Neuronal stem cell (in vitro differentiated cells): Measurements from ENCODE around the gene SLCO2A1.

Source experiments
- DNase-seq: peaks from one replicate; pipeline ENCODE4 v3.0.0-alpha.2; 2013; ENCODE audit warnings: low spot score
- H2AFZ ChIP-seq: one replicate; pipeline ENCODE4 v1.6.1; 2013; ENCODE audit warnings: mild to moderate bottlenecking, low read length, inconsistent platforms
- H2AK5ac ChIP-seq: 2 replicates; pipeline ENCODE4 v1.6.1; 2013; ENCODE audit warnings: low read depth, mild to moderate bottlenecking, inconsistent platforms, low read length, moderate library complexity, mixed read lengths
- H2BK120ac ChIP-seq: 2 replicates; pipeline ENCODE4 v1.6.1; 2013; ENCODE audit warnings: low read depth, mild to moderate bottlenecking, inconsistent platforms, low read length, moderate library complexity, mixed read lengths
- H2BK12ac ChIP-seq: one replicate; pipeline ENCODE4 v1.6.1; 2013; ENCODE audit warnings: low read length, inconsistent platforms
- H2BK15ac ChIP-seq: 2 replicates; pipeline ENCODE4 v1.6.1; 2013; ENCODE audit warnings: mild to moderate bottlenecking, low read length, inconsistent platforms, mixed read lengths
- H2BK5ac ChIP-seq: one replicate; pipeline ENCODE4 v1.6.1; 2013; ENCODE audit warnings: inconsistent platforms, mild to moderate bottlenecking, low read length, moderate library complexity
- H3K14ac ChIP-seq: one replicate; pipeline ENCODE4 v1.6.1; 2013; ENCODE audit warnings: low read length, inconsistent platforms
- H3K18ac ChIP-seq: 2 replicates; pipeline ENCODE4 v1.6.1; 2013; ENCODE audit warnings: low read length, inconsistent platforms
- H3K23ac ChIP-seq: 2 replicates; pipeline ENCODE4 v1.6.1; 2013; ENCODE audit warnings: low read depth, mild to moderate bottlenecking, mixed read lengths, low read length, inconsistent platforms; ENCODE audit not compliant: poor library complexity
- H3K27ac ChIP-seq: replicated peaks from 3 replicates; pipeline ENCODE4 v1.5.1; 2013; ENCODE audit warnings: low read length, inconsistent platforms
- H3K27me3 ChIP-seq, 3 experiments: 2 replicates each; pipeline ENCODE4 v1.6.1; 2013; ENCODE audit warnings: low read length in 3 of 3, mild to moderate bottlenecking in 2 of 3, inconsistent platforms in 1 of 3, low read depth in 1 of 3, mixed read lengths in 1 of 3, moderate library complexity in 1 of 3; ENCODE audit not compliant: control insufficient read depth in 3 of 3, insufficient read depth in 3 of 3
- H3K36me3 ChIP-seq, 2 donors: replicated peaks in 1 of 2; 2 replicates each; pipeline ENCODE4 v1.6.1; 2013; ENCODE audit warnings: low read length in 2 of 2; ENCODE audit not compliant: control insufficient read depth in 2 of 2, insufficient read depth in 2 of 2
- H3K4ac ChIP-seq: 2 replicates; pipeline ENCODE4 v1.6.1; 2013; ENCODE audit warnings: inconsistent platforms, mild to moderate bottlenecking, low read length, moderate library complexity
- H3K4me1 ChIP-seq, 2 donors: 1 replicate in 1 of 2; 2 replicates in 1 of 2; pipeline ENCODE4 v1.6.1; 2013; ENCODE audit warnings: low read length in 2 of 2, low read depth in 1 of 2; ENCODE audit not compliant: control insufficient read depth in 2 of 2, insufficient read depth in 1 of 2
- H3K4me2 ChIP-seq: one replicate; pipeline ENCODE4 v1.6.1; 2013; ENCODE audit warnings: mild to moderate bottlenecking, low read length, inconsistent platforms; ENCODE audit not compliant: insufficient read depth, poor library complexity, severe bottlenecking
- H3K4me3 ChIP-seq, 2 donors: 2 replicates each; pipeline ENCODE4 v1.5.1; 2013; ENCODE audit warnings: low read length in 2 of 2, mild to moderate bottlenecking in 2 of 2, inconsistent platforms in 1 of 2, moderate library complexity in 1 of 2
- H3K79me1 ChIP-seq: one replicate; pipeline ENCODE4 v1.6.1; 2013; ENCODE audit warnings: low read depth, mild to moderate bottlenecking, inconsistent platforms, low read length, moderate library complexity
- H3K9ac ChIP-seq: one replicate; pipeline ENCODE4 v1.6.1; 2013; ENCODE audit warnings: mild to moderate bottlenecking, low read depth, low read length, inconsistent platforms; ENCODE audit not compliant: poor library complexity
- H3K9me3 ChIP-seq, 2 donors: replicated peaks in 1 of 2; 2 replicates each; pipeline versions ENCODE3 to v1.6.1; 2013; ENCODE audit warnings: low read length in 2 of 2, mild to moderate bottlenecking in 2 of 2, inconsistent platforms in 1 of 2, low read depth in 1 of 2, mixed read lengths in 1 of 2, moderate library complexity in 1 of 2; ENCODE audit not compliant: control insufficient read depth in 2 of 2, insufficient read depth in 1 of 2
- H4K8ac ChIP-seq: one replicate; pipeline ENCODE4 v1.6.1; 2013; ENCODE audit warnings: low read depth, mild to moderate bottlenecking, inconsistent platforms, low read length, moderate library complexity
- H4K91ac ChIP-seq: one replicate; pipeline ENCODE4 v1.6.1; 2013; ENCODE audit warnings: low read length, low read depth, mild to moderate bottlenecking, inconsistent platforms; ENCODE audit not compliant: poor library complexity
- WGBS, 2 donors: extraction: QIAGEN DNeasy Blood & Tissue Kit; methylation state at CpG; one replicate each; pipeline ENCODE4 v1.1.7; 2013; ENCODE audit warnings: missing lambda C conversion rate in 2 of 2, mixed read lengths in 1 of 2; ENCODE audit not compliant: insufficient read length in 2 of 2, insufficient replicate concordance in 1 of 2; ENCODE audit errors: extremely low coverage in 2 of 2; 5-methylcytosine and 5-hydroxymethylcytosine counted together

SLCO2A1 gene

DNA sequence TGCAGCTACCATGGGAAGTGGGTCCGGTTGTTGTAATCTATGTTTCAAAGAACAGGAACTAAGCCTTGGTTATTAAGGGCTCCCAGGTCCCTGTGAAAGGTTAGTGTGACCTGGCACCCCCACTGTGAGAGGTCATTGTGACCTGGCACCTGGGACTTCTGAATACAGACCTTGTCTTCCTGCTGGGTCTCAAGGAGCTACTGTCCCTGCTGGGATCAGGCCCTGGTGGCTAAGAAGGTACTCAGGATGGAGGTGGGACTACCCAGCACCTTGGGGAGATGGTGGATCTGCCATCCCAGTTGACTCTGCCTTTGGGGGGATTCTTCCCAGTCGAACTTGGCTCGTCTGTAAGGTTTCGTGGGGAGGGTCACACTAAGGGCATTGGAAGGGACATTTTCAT, 10.3 kb upstream of the SLCO2A1 start:
- no peak overlapping the region for H2BK15ac ChIP-seq
- H3K9me3 ChIP-seq = peaks cover under 1 to 7% of the 10 kb centered on the region in 2 donors
- H3K27ac ChIP-seq = no peak overlapping the region
- no CpG with 5 or more reads among the region's 4 CpGs for WGBS, 2 donors
- no peak overlapping the region for H2AFZ ChIP-seq
- no peak overlapping the region for H3K4ac ChIP-seq
- H3K36me3 ChIP-seq = no peaks in the 10 kb centered on the region
- H3K14ac ChIP-seq = no peak overlapping the region
- H2BK12ac ChIP-seq = no peak overlapping the region
- H4K91ac ChIP-seq = no peak overlapping the region
- H3K27me3 ChIP-seq = no peaks in the 10 kb centered on the region
- H3K9ac ChIP-seq = no peak overlapping the region
- H3K4me1 ChIP-seq = peaks cover 0 to 4% of the 10 kb centered on the region in 2 donors
- H4K8ac ChIP-seq = no peak overlapping the region
- no peak overlapping the region for H3K4me2 ChIP-seq
- H2AK5ac ChIP-seq = no peak overlapping the region
- H2BK5ac ChIP-seq = no peak overlapping the region
- DNase-seq = no peak
- no peaks in the 10 kb centered on the region for H3K79me1 ChIP-seq
- H3K23ac ChIP-seq = no peak overlapping the region
- no peak overlapping the region for H3K18ac ChIP-seq
- no peak overlapping the region for H2BK120ac ChIP-seq
- no peak overlapping the region for H3K4me3 ChIP-seq

DNA sequence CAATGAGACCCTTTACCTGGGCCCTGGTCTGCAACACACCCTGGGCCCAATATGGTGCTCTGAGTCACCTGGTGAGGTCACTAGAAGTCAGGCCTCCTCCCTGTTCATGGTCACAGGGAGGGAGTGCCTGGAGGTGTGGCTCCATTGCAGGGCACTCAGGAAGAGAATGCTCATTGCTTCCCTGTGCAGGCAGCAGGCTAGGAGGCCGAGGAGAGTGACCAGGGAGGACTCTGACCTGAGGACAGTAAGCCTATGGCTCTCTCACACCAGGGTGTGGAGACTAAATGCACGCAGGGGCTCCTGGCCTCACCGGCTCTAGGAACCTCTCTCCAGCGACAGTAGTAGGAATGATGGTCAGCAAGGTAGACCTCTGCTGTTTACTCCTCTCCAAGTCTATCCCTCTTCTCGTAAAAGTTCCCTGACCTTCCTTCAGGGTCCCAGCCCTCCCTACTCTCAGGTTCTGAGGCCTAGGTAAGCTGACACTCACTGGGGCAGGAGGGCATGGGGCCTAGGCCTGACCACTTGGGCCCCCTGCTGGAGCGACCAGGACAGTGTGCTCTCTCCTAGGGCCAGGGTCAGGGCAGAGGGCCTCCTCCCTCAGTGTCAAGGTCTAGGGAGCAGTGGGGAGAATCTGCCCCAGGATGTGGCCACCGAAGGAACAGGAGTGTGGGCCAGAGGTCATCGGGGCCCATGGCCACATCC, 9.6 kb upstream of the SLCO2A1 start:
- Histone ChIP-seq H2AK5ac (no peak overlapping the region), H4K91ac (no peak overlapping the region)

DNA sequence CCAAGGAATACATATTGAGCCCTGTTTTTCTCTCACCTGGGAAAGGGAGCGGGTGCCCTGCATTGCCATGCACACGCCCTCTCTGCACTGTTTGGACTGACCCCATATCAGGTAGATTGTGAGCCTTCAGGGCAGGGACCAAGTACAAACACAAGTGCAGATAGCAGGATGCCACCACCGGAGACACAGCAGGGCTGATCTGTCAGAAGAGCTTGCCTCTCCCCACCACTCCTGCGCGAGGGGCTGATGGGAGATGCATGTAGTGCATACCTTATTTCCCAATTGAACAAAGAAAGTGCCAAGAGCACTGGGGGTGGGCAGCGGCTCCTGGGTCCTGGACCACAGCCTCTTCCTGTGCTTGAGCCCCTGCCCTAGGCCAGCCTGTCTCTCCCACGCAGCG, 9.0 kb upstream of the SLCO2A1 start:
- Histone ChIP-seq H2BK12ac (no peak overlapping the region), H3K27ac (no peak overlapping the region), H2BK120ac (no peak overlapping the region), H3K9ac (no peak overlapping the region), H3K36me3 (no peaks in the 10 kb centered on the region), H3K4me1 (peaks cover 0 to 4% of the 10 kb centered on the region in 2 donors), H3K23ac (no peak overlapping the region), H4K91ac (no peak overlapping the region), H3K4me3 (no peak overlapping the region), H2BK15ac (no peak overlapping the region), H3K14ac (no peak overlapping the region), H4K8ac (no peak overlapping the region), H2AFZ (no peak overlapping the region), H3K18ac (no peak overlapping the region), H3K4ac (no peak overlapping the region), H3K4me2 (no peak overlapping the region), H3K9me3 (peaks cover 0 to under 1% of the 10 kb centered on the region in 2 donors), H2AK5ac (no peak overlapping the region), H3K27me3 (peaks cover 0 to under 1% (median 0%) of the 10 kb centered on the region in 3 experiments), H2BK5ac (peak overlapping the region; percentile 58), H3K79me1 (no peaks in the 10 kb centered on the region)
- no CpG with 5 or more reads among the region's 8 CpGs for WGBS, 2 donors
- no peak for DNase-seq

More for the DNA sequence above, 9.6 kb upstream of the SLCO2A1 start:
- Histone ChIP-seq H2BK12ac (no peak overlapping the region), H3K79me1 (no peaks in the 10 kb centered on the region), H3K18ac (no peak overlapping the region), H2AFZ (no peak overlapping the region), H3K36me3 (no peaks in the 10 kb centered on the region), H4K8ac (no peak overlapping the region), H3K4me2 (no peak overlapping the region), H2BK5ac (no peak overlapping the region), H3K27me3 (no peaks in the 10 kb centered on the region), H3K14ac (no peak overlapping the region), H3K4me1 (peaks cover 0 to 4% of the 10 kb centered on the region in 2 donors), H3K4ac (no peak overlapping the region), H2BK15ac (no peak overlapping the region), H3K23ac (no peak overlapping the region), H2BK120ac (no peak overlapping the region), H3K4me3 (no peak overlapping the region), H3K27ac (no peak overlapping the region), H3K9ac (no peak overlapping the region), H3K9me3 (peaks cover 0 to 6% of the 10 kb centered on the region in 2 donors)
- WGBS, 2 donors = no CpG with 5 or more reads among the region's 8 CpGs
- DNase-seq = no peak

DNA sequence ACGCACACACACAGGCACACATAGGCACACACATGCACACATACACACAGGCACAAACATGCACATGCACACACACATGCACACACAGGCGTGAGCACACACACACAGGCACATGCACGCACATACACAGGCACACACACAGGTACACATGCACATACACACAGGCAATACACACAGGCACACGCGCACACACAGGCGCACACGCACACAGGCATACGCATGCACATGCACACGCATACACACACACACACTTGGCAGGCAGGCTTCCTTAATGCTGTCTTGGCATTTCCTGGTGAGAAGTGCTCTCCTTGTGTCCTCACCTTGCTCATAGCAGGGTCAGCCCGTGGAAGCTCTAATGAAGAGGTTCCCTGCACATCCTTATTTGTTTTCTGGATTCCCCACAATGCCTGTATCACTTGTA, 8.4 kb upstream of the SLCO2A1 start:
- no peak overlapping the region for H2BK12ac ChIP-seq
- H2BK120ac ChIP-seq = no peak overlapping the region
- no peak overlapping the region for H2BK15ac ChIP-seq
- H4K91ac ChIP-seq = no peak overlapping the region
- H3K4me1 ChIP-seq = peaks cover 0 to 4% of the 10 kb centered on the region in 2 donors
- peak overlapping the region in 1 of 2 donors; percentile 73 for H3K4me3 ChIP-seq
- no peak overlapping the region for H3K4me2 ChIP-seq
- H4K8ac ChIP-seq = no peak overlapping the region
- H3K14ac ChIP-seq = peak overlapping the region; percentile 10
- no peaks in the 10 kb centered on the region for H3K9me3 ChIP-seq
- no peak overlapping the region for H2BK5ac ChIP-seq
- WGBS, 2 donors = no CpG with 5 or more reads among the region's 10 CpGs
- peak overlapping the region; percentile 5 for H3K9ac ChIP-seq
- H3K18ac ChIP-seq = no peak overlapping the region
- H3K27ac ChIP-seq = no peak overlapping the region
- no peak overlapping the region for H2AFZ ChIP-seq
- peaks cover 0 to 7% (median 0%) of the 10 kb centered on the region in 3 experiments for H3K27me3 ChIP-seq
- no peaks in the 10 kb centered on the region for H3K36me3 ChIP-seq
- no peak overlapping the region for H3K23ac ChIP-seq
- no peak for DNase-seq
- H2AK5ac ChIP-seq = no peak overlapping the region
- no peak overlapping the region for H3K4ac ChIP-seq
- no peaks in the 10 kb centered on the region for H3K79me1 ChIP-seq
